Testis (tissue), 2 donors: Measurements from ENCODE around the gene RAB7A.

Source experiments
- POLR2A ChIP-seq: fragments of 450-650 bp; IDR thresholded peaks from one replicate; pipeline ENCODE4 v1.6.1; 2017; ENCODE audit warnings: antibody characterized with exemption, mild to moderate bottlenecking, moderate library complexity
- TF ChIP-seq, protein P1 (sequence below), 3 experiments: fragments of 450-650 bp in 2 of 3; fragments of 200-600 bp in 1 of 3; sonication (generic) in 1 of 3; IDR thresholded peaks; one replicate each; pipeline ENCODE4 v1.5.1; 2016 to 2019; ENCODE audit warnings: antibody characterized with exemption in 3 of 3, mild to moderate bottlenecking in 2 of 3, moderate library complexity in 1 of 3

DNA sequence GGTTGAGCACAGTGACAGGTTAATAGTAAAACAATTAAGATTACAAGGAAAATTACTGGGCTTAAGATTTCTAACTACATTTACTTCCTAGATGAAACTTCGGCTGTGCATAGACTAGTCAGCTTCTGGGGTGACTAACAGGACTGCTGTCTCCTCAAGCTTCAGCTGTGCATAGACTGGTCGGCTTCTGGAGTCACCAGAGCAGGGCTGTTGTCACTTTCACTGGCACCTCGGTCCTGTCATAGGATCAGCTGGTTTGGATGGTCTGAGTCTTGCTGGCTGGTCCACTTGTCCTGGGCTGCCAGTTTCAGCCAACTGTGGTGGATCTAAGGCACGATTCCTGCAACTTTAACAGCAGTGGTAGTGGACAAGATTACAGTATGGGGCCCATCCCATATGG lies 129.6 kb downstream of the RAB7A start:
- TF ChIP-seq, protein P1, sequence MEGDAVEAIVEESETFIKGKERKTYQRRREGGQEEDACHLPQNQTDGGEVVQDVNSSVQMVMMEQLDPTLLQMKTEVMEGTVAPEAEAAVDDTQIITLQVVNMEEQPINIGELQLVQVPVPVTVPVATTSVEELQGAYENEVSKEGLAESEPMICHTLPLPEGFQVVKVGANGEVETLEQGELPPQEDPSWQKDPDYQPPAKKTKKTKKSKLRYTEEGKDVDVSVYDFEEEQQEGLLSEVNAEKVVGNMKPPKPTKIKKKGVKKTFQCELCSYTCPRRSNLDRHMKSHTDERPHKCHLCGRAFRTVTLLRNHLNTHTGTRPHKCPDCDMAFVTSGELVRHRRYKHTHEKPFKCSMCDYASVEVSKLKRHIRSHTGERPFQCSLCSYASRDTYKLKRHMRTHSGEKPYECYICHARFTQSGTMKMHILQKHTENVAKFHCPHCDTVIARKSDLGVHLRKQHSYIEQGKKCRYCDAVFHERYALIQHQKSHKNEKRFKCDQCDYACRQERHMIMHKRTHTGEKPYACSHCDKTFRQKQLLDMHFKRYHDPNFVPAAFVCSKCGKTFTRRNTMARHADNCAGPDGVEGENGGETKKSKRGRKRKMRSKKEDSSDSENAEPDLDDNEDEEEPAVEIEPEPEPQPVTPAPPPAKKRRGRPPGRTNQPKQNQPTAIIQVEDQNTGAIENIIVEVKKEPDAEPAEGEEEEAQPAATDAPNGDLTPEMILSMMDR (IDR thresholded peaks at IDR 0.05) = no peak
- TF ChIP-seq POLR2A = no peak
